GM23338 (cell line): Measurements from ENCODE around the gene CEBPE. TPM values are rescaled to one million over a fixed set of nuclear protein-coding genes. Genes with fewer than 3 reads are reported as not detected.

Source experiments
- ATAC-seq: fragments of 200-7000 bp; cut with Tn5 transposase; 3 replicates; pipeline ENCODE4 v1.9.1; 2020
- DNase-seq: peaks from one replicate; pipeline ENCODE4 v3.0.0-alpha.2; 2015; ENCODE audit warnings: low spot score
- H2AFZ ChIP-seq: fragments of 200-600 bp; sonication (generic); 2 replicates; pipeline ENCODE4 v1.8.0; 2016; ENCODE audit warnings: antibody characterized with exemption, mild to moderate bottlenecking, moderate library complexity
- H3F3A ChIP-seq: fragments of 200-600 bp; sonication (generic); replicated peaks from 2 replicates; pipeline ENCODE4 v1.8.0; 2017; ENCODE audit warnings: antibody characterized with exemption, mixed run types, low read depth
- H3K27ac ChIP-seq: fragments of 200-600 bp; sonication (generic); 2 replicates; pipeline ENCODE4 v1.6.1; 2016; ENCODE audit warnings: low read depth
- H3K27me3 ChIP-seq: fragments of 200-600 bp; sonication (generic); 2 replicates; pipeline ENCODE4 v1.8.0; 2016; ENCODE audit warnings: mild to moderate bottlenecking, mixed run types, moderate library complexity; ENCODE audit not compliant: insufficient read depth
- H3K36me3 ChIP-seq: fragments of 200-600 bp; sonication (generic); 2 replicates; pipeline ENCODE4 v1.8.0; 2016; ENCODE audit warnings: mild to moderate bottlenecking; ENCODE audit not compliant: insufficient read depth
- H3K4me1 ChIP-seq: fragments of 200-600 bp; sonication (generic); 2 replicates; pipeline ENCODE4 v1.8.0; 2016; ENCODE audit warnings: mild to moderate bottlenecking, moderate library complexity; ENCODE audit not compliant: insufficient read depth
- H3K4me2 ChIP-seq: fragments of 200-600 bp; sonication (generic); 2 replicates; pipeline ENCODE4 v1.7.1; 2017; ENCODE audit warnings: mixed run types
- H3K4me3 ChIP-seq: fragments of 200-600 bp; sonication (generic); 2 replicates; pipeline ENCODE4 v1.6.1; 2016; ENCODE audit warnings: mixed run types
- H3K79me2 ChIP-seq: fragments of 200-600 bp; sonication (generic); replicated peaks from 2 replicates; pipeline ENCODE4 v1.8.0; 2017; ENCODE audit warnings: mild to moderate bottlenecking; ENCODE audit not compliant: insufficient read depth
- H3K9me2 ChIP-seq: fragments of 200-600 bp; sonication (generic); 2 replicates; pipeline ENCODE4 v1.8.0; 2017; ENCODE audit not compliant: insufficient read depth
- H4K20me1 ChIP-seq: fragments of 200-600 bp; sonication (generic); replicated peaks from 2 replicates; pipeline ENCODE4 v1.8.0; 2017; ENCODE audit warnings: mild to moderate bottlenecking; ENCODE audit not compliant: insufficient read depth
- H3K27ac Mint-ChIP-seq: 2 replicates; pipeline ENCODE4 v1.8.0; 2020; ENCODE audit warnings: inconsistent platforms, mild to moderate bottlenecking, moderate library complexity, mixed read lengths
- H3K27me3 Mint-ChIP-seq: 3 replicates; pipeline ENCODE4 v1.8.0; 2022; ENCODE audit warnings: low read depth, mild to moderate bottlenecking, moderate library complexity, mixed read lengths, inconsistent platforms; ENCODE audit not compliant: insufficient read depth, poor library complexity
- H3K36me3 Mint-ChIP-seq: 3 replicates; pipeline ENCODE4 v1.8.0; 2021; ENCODE audit warnings: low read depth, mild to moderate bottlenecking, inconsistent platforms, moderate library complexity, mixed read lengths
- H3K4me1 Mint-ChIP-seq: 3 replicates; pipeline ENCODE4 v1.8.0; 2020; ENCODE audit warnings: mild to moderate bottlenecking, inconsistent platforms, mixed read lengths
- H3K4me3 Mint-ChIP-seq: 3 replicates; pipeline ENCODE4 v1.8.0; 2021; ENCODE audit warnings: moderate library complexity, mild to moderate bottlenecking, inconsistent platforms, mixed read lengths
- H3K9me3 Mint-ChIP-seq: 3 replicates; pipeline ENCODE4 v1.8.0; 2020; ENCODE audit warnings: moderate library complexity, mild to moderate bottlenecking, inconsistent platforms, mixed read lengths
- CREB1 ChIP-seq: fragments of 250-450 bp; sonication (Bioruptor Pico); IDR thresholded peaks from 2 replicates; pipeline ENCODE4 v1.5.0; 2020; ENCODE audit warnings: low read depth, mild to moderate bottlenecking, moderate library complexity
- CTCF ChIP-seq, 2 experiments: fragments of 200-600 bp in 1 of 2; sonication (generic) in 1 of 2; conservative IDR thresholded peaks; 2 replicates each; pipeline versions ENCODE4 v1.5.1 to v1.6.1; 2016 to 2017; ENCODE audit warnings: antibody characterized with exemption in 2 of 2, low read depth in 2 of 2, mild to moderate bottlenecking in 2 of 2, moderate library complexity in 1 of 2
- ETS1 ChIP-seq: IDR thresholded peaks from 2 replicates; pipeline ENCODE4 v1.6.1; 2016; ENCODE audit warnings: antibody characterized with exemption
- EZH2 ChIP-seq: fragments of 200-600 bp; sonication (generic); IDR thresholded peaks from one replicate; pipeline ENCODE4 v1.8.0; 2017; ENCODE audit warnings: antibody characterized with exemption, mild to moderate bottlenecking, low read depth; ENCODE audit not compliant: unreplicated experiment
- JUNB ChIP-seq: IDR thresholded peaks from one replicate; pipeline ENCODE4 v1.6.1; 2016; ENCODE audit warnings: antibody characterized with exemption; ENCODE audit not compliant: unreplicated experiment
- NANOG ChIP-seq: IDR thresholded peaks from 2 replicates; pipeline ENCODE4 v1.6.1; 2016; ENCODE audit warnings: antibody characterized with exemption, borderline replicate concordance
- POLR2AphosphoS5 ChIP-seq: IDR thresholded peaks from 2 replicates; pipeline ENCODE4 v1.6.1; 2016; ENCODE audit warnings: antibody characterized with exemption, low read depth
- ZNF114 ChIP-seq: fragments of 250-450 bp; sonication (Bioruptor Pico); IDR thresholded peaks from 2 replicates; pipeline ENCODE4 v1.5.0; 2020; ENCODE audit warnings: mild to moderate bottlenecking, moderate library complexity
- polyA plus RNA-seq: library from polyadenylated mRNA; unstranded; fragments of >200 nt; fragmentation: Nextera tagmentation; extraction: Ambion mirVana; gene quantifications from 2 replicates; pipeline ENCODE4 v1.2.1, GENCODE V29; 2016
- total RNA-seq: library from RNA; depleted of rRNA; stranded (reverse); fragments of >200 nt; shearing (Covaris generic); gene quantifications from 2 replicates; pipeline ENCODE4 v1.2.3, GENCODE V29; 2014
- TF ChIP-seq, protein P1 (sequence below): IDR thresholded peaks from one replicate; pipeline ENCODE4 v1.6.1; 2018; ENCODE audit warnings: antibody characterized with exemption; ENCODE audit not compliant: unreplicated experiment

Gene CEBPE
- total and polyA plus RNA-seq, 2 experiments from 2014 or later = not detected

- Histone ChIP-seq H4K20me1 (no peaks in the 10 kb centered on the region), H3K36me3 (no peaks in the 10 kb centered on the region), H3K27ac (no peak overlapping the region), H3K27me3 (no peaks in the 10 kb centered on the region), H3K9me2 (no peaks in the 10 kb centered on the region), H3F3A (no peaks in the 10 kb centered on the region), H3K79me2 (no peaks in the 10 kb centered on the region), H3K4me2 (no peak overlapping the region), H3K4me1 (peaks cover 28% of the 10 kb centered on the region), H3K4me3 (no peak overlapping the region), H2AFZ (no peak overlapping the region)
- ATAC-seq = no peak
- H3K9me3 Mint-ChIP-seq = no peaks in the 10 kb centered on the region; the same call in 2 of the 3 replicates
- no peak for TF ChIP-seq JUNB
- no peak overlapping the region for H3K27ac Mint-ChIP-seq
- H3K27me3 Mint-ChIP-seq = peaks cover 12% of the 10 kb centered on the region
- peaks cover 37% of the 10 kb centered on the region for H3K4me1 Mint-ChIP-seq
- no peaks in the 10 kb centered on the region; the same call in 2 of the 3 replicates for H3K36me3 Mint-ChIP-seq
- no peak overlapping the region for H3K4me3 Mint-ChIP-seq
- no peak for DNase-seq
Observed at GRCh38 chr14:23115918-23116317, 3.1 kb downstream of the CEBPE start.

- H3K4me2 ChIP-seq = no peak overlapping the region
- TF ChIP-seq EZH2 = no peak
- no peak for TF ChIP-seq NANOG
- TF ChIP-seq ETS1 = no peak
- TF ChIP-seq CREB1 (CRISPR knock-in tag) = no peak
- TF ChIP-seq CTCF (conservative IDR thresholded peaks at IDR 0.05; ENCODE audit: low read depth in 2 of 2) = no peak
- no peak for TF ChIP-seq JUNB
- TF ChIP-seq POLR2AphosphoS5 = no peak
- TF ChIP-seq ZNF114 (CRISPR knock-in tag) = no peak
- TF ChIP-seq, protein P1, sequence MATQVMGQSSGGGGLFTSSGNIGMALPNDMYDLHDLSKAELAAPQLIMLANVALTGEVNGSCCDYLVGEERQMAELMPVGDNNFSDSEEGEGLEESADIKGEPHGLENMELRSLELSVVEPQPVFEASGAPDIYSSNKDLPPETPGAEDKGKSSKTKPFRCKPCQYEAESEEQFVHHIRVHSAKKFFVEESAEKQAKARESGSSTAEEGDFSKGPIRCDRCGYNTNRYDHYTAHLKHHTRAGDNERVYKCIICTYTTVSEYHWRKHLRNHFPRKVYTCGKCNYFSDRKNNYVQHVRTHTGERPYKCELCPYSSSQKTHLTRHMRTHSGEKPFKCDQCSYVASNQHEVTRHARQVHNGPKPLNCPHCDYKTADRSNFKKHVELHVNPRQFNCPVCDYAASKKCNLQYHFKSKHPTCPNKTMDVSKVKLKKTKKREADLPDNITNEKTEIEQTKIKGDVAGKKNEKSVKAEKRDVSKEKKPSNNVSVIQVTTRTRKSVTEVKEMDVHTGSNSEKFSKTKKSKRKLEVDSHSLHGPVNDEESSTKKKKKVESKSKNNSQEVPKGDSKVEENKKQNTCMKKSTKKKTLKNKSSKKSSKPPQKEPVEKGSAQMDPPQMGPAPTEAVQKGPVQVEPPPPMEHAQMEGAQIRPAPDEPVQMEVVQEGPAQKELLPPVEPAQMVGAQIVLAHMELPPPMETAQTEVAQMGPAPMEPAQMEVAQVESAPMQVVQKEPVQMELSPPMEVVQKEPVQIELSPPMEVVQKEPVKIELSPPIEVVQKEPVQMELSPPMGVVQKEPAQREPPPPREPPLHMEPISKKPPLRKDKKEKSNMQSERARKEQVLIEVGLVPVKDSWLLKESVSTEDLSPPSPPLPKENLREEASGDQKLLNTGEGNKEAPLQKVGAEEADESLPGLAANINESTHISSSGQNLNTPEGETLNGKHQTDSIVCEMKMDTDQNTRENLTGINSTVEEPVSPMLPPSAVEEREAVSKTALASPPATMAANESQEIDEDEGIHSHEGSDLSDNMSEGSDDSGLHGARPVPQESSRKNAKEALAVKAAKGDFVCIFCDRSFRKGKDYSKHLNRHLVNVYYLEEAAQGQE = no peak
Observed at GRCh38 chr14:23115039-23115731, 3.9 kb downstream of the CEBPE start.

More at GRCh38 chr14:23115039-23115731, 3.9 kb downstream of the CEBPE start:
- ATAC-seq (no peak), DNase-seq (no peak)
- Mint-ChIP-seq H3K9me3 (no peaks in the 10 kb centered on the region; the same call in 2 of the 3 replicates), H3K36me3 (no peaks in the 10 kb centered on the region; the same call in 2 of the 3 replicates), H3K4me1 (peaks cover 29% of the 10 kb centered on the region), H3K27me3 (peaks cover 8% of the 10 kb centered on the region), H3K4me3 (no peak overlapping the region), H3K27ac (no peak overlapping the region)
- H3K27me3 ChIP-seq = no peaks in the 10 kb centered on the region
- H3K27ac ChIP-seq = no peak overlapping the region
- H3F3A ChIP-seq = no peaks in the 10 kb centered on the region
- H4K20me1 ChIP-seq = no peaks in the 10 kb centered on the region
- H3K79me2 ChIP-seq = no peaks in the 10 kb centered on the region
- H3K4me1 ChIP-seq = peaks cover 23% of the 10 kb centered on the region
- no peaks in the 10 kb centered on the region for H3K36me3 ChIP-seq
- no peak overlapping the region for H2AFZ ChIP-seq
- no peaks in the 10 kb centered on the region for H3K9me2 ChIP-seq
- H3K4me3 ChIP-seq = no peak overlapping the region
